ENCODE data around the gene R3HDM2. TPM values are rescaled to one million over a fixed set of nuclear protein-coding genes. Genes with fewer than 3 reads are reported as not detected.

Gene R3HDM2
- total RNA-seq, 2 experiments from 2014 or later: 25.8 to 47.2 TPM

DNA sequence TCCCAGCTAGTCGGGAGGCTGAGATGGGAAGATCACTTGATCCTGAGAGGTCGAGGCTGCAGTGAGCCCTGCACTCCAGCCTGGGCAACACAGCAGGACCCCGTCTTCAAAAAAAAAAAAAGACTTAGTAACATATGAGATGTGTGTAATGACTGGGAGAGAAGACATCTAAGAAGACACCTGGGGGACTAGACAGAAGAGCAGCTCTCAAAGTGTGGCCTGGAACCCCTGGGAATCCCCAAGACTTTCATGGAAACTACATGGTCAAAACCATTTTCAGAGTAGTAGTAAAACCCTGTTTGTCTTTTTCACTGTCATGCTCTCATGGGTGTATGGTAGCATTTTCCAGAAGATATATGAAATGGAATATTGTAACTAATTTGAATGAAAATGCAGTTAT is 45.3 kb downstream of the R3HDM2 start:
- no peaks in the 10 kb centered on the region for H4K20me1 ChIP-seq (ENCODE audit: insufficient read depth, low read length)
- peaks cover 20% of the 10 kb centered on the region for H3K36me3 ChIP-seq (ENCODE audit: insufficient read depth, low read length)
- no peak for TF ChIP-seq EZH2phosphoT487 (IDR thresholded peaks at IDR 0.05; ENCODE audit: borderline replicate concordance, low read depth, low read length)
- TF ChIP-seq, protein P1, sequence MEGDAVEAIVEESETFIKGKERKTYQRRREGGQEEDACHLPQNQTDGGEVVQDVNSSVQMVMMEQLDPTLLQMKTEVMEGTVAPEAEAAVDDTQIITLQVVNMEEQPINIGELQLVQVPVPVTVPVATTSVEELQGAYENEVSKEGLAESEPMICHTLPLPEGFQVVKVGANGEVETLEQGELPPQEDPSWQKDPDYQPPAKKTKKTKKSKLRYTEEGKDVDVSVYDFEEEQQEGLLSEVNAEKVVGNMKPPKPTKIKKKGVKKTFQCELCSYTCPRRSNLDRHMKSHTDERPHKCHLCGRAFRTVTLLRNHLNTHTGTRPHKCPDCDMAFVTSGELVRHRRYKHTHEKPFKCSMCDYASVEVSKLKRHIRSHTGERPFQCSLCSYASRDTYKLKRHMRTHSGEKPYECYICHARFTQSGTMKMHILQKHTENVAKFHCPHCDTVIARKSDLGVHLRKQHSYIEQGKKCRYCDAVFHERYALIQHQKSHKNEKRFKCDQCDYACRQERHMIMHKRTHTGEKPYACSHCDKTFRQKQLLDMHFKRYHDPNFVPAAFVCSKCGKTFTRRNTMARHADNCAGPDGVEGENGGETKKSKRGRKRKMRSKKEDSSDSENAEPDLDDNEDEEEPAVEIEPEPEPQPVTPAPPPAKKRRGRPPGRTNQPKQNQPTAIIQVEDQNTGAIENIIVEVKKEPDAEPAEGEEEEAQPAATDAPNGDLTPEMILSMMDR (conservative IDR thresholded peaks at IDR 0.05; ENCODE audit: low read length): no peak
- H3K4me2 ChIP-seq (ENCODE audit: low read length): no peak overlapping the region
- intact Hi-C loops (cut with micrococcal nuclease; ENCODE audit: unreplicated experiment): no loop called here
- no peak for DNase-seq (ENCODE audit: low spot score)
- ChIA-PET POLR2A (interaction anchor here (0.7 to 1.3 kb wide), 2 partner anchors 36 to 67 kb away, joined by 3 to 5 read pairs; no protein-coding TSS in a partner anchor), CTCF (ENCODE audit: unreplicated experiment) (no interaction called here)
- H3K4me3 ChIP-seq (ENCODE audit: low read depth, low read length, poor library complexity, severe bottlenecking): no peak overlapping the region
- H3K4me1 ChIP-seq (ENCODE audit: insufficient read depth, low read length, poor library complexity, severe bottlenecking): no peaks in the 10 kb centered on the region
- H3K9me2 ChIP-seq (ENCODE audit: insufficient read depth, low read length): no peaks in the 10 kb centered on the region
- H3K9me3 ChIP-seq (ENCODE audit: low read length): no peaks in the 10 kb centered on the region
- BruUV-seq (replicated peaks): no TSS peak
- H2AFZ ChIP-seq (ENCODE audit: low read length): no peak overlapping the region
- no peak overlapping the region for H3K27ac ChIP-seq (ENCODE audit: low read depth, low read length, poor library complexity, severe bottlenecking)
- no peaks in the 10 kb centered on the region for H3K79me2 ChIP-seq (ENCODE audit: insufficient read depth, low read depth, low read length)

DNA sequence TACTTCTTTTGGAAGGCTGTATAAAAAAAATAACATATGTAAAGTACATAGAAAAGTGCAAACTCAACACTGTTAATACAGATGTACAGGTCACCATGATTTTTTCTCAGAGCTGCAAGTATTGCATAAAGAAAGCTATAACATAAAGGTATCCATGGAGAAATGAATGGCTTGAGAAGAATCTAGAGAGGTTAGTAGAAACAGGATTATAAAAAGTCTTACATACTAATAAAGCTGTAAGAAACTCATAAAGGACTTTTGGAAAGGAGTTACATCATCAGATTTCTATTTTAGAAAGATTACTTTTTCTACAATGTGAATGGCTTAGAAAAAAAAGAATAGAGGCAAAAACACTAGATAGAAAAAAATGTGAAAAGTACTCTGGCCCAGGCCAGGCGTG is 46.4 kb downstream of the R3HDM2 start:
- Histone ChIP-seq H4K20me1 (ENCODE audit: insufficient read depth, low read length) (no peaks in the 10 kb centered on the region), H3K36me3 (ENCODE audit: insufficient read depth, low read length) (peaks cover 20% of the 10 kb centered on the region), H3K79me2 (ENCODE audit: insufficient read depth, low read depth, low read length) (no peaks in the 10 kb centered on the region), H3K27ac (ENCODE audit: low read depth, low read length, poor library complexity, severe bottlenecking) (no peak overlapping the region), H3K9me2 (ENCODE audit: insufficient read depth, low read length) (no peaks in the 10 kb centered on the region), H2AFZ (ENCODE audit: low read length) (no peak overlapping the region), H3K4me2 (ENCODE audit: low read length) (no peak overlapping the region), H3K9me3 (ENCODE audit: low read length) (no peaks in the 10 kb centered on the region), H3K4me1 (ENCODE audit: insufficient read depth, low read length, poor library complexity, severe bottlenecking) (no peaks in the 10 kb centered on the region), H3K4me3 (ENCODE audit: low read depth, low read length, poor library complexity, severe bottlenecking) (no peak overlapping the region)
- POLR2A ChIA-PET: interaction anchor here (0.7 to 2.0 kb wide), 2 partner anchors 17 to 57 kb away, joined by 3 to 6 read pairs; no protein-coding TSS in a partner anchor
- no peak for TF ChIP-seq EZH2phosphoT487 (IDR thresholded peaks at IDR 0.05; ENCODE audit: borderline replicate concordance, low read depth, low read length)
- TF ChIP-seq, protein P1 (conservative IDR thresholded peaks at IDR 0.05; ENCODE audit: low read length): no peak
- DNase-seq (ENCODE audit: low spot score): no peak
- intact Hi-C loops (cut with micrococcal nuclease; ENCODE audit: unreplicated experiment): no loop called here
- no TSS peak for BruUV-seq (replicated peaks)
- CTCF ChIA-PET (ENCODE audit: unreplicated experiment): interaction anchor here (0.6 kb wide), 1 partner anchor 147 kb away, joined by 4 read pairs; no protein-coding TSS in a partner anchor

DNA sequence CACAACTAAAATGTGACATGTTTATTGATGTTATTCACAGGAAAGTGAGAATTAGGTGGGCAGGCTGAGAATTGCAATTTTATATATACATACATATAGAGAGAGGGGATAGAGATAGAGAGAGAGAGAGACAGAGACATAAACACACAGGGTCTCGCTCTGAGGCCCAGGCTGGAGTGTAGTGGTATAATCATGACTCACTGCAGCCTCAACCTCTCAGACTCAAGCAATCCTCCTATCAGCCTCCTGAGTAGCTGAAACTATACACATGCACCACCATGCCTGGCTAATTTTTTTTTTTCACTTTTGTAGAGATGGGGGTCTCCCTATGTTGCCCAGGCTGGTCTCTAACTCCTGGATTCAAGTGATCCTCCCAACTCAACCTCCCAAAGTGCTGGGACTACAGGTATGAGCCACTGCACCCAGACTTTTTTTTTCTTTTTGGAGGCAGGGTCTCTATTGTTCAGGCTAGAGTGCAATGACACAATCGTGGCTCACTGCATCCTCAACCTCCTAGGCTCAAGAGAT is 49.1 kb downstream of the R3HDM2 start:
- POLR2A ChIA-PET: no interaction called here
- Histone ChIP-seq H3K4me2 (ENCODE audit: low read length) (no peak overlapping the region), H3K4me3 (ENCODE audit: low read depth, low read length, poor library complexity, severe bottlenecking) (no peak overlapping the region), H4K20me1 (ENCODE audit: insufficient read depth, low read length) (no peaks in the 10 kb centered on the region), H3K36me3 (ENCODE audit: insufficient read depth, low read length) (peaks cover 9% of the 10 kb centered on the region; the same call in 1 of the 2 replicates), H3K27ac (ENCODE audit: low read depth, low read length, poor library complexity, severe bottlenecking) (no peak overlapping the region), H3K9me2 (ENCODE audit: insufficient read depth, low read length) (no peaks in the 10 kb centered on the region), H3K9me3 (ENCODE audit: low read length) (no peaks in the 10 kb centered on the region), H3K4me1 (ENCODE audit: insufficient read depth, low read length, poor library complexity, severe bottlenecking) (no peaks in the 10 kb centered on the region), H3K79me2 (ENCODE audit: insufficient read depth, low read depth, low read length) (no peaks in the 10 kb centered on the region), H2AFZ (ENCODE audit: low read length) (no peak overlapping the region)
- TF ChIP-seq, protein P1 (conservative IDR thresholded peaks at IDR 0.05; ENCODE audit: low read length): no peak
- no peak for TF ChIP-seq EZH2phosphoT487 (IDR thresholded peaks at IDR 0.05; ENCODE audit: borderline replicate concordance, low read depth, low read length)
- CTCF ChIA-PET (ENCODE audit: unreplicated experiment): no interaction called here
- BruUV-seq (replicated peaks): no TSS peak
- intact Hi-C loops (cut with micrococcal nuclease; ENCODE audit: unreplicated experiment): no loop called here
- DNase-seq (ENCODE audit: low spot score): no peak
